ENCODE data around the gene CRELD1.

DNA sequence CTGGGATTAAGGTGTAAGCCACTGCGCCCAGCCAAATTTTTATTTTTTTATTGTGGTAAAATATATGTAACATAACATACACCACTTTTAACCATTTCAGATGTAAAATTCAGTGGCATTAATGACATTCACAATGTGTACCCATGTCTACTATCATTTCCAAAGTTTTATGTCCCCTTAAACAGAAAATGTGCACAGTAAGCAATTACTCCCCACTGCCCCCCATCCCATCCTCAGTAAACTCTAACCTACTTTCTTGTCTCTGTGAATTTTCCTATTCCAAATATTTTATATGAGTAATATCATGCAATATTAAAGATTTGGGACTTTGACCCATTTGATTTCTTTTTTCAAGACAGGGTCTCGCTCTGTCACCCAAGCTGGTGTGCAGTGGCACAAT lies 33.2 kb downstream of the CRELD1 start:
- TF ChIP-seq, protein P1, sequence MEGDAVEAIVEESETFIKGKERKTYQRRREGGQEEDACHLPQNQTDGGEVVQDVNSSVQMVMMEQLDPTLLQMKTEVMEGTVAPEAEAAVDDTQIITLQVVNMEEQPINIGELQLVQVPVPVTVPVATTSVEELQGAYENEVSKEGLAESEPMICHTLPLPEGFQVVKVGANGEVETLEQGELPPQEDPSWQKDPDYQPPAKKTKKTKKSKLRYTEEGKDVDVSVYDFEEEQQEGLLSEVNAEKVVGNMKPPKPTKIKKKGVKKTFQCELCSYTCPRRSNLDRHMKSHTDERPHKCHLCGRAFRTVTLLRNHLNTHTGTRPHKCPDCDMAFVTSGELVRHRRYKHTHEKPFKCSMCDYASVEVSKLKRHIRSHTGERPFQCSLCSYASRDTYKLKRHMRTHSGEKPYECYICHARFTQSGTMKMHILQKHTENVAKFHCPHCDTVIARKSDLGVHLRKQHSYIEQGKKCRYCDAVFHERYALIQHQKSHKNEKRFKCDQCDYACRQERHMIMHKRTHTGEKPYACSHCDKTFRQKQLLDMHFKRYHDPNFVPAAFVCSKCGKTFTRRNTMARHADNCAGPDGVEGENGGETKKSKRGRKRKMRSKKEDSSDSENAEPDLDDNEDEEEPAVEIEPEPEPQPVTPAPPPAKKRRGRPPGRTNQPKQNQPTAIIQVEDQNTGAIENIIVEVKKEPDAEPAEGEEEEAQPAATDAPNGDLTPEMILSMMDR (IDR thresholded peaks at IDR 0.05), result no peak
- no peak for TF ChIP-seq POLR2AphosphoS5 (IDR thresholded peaks at IDR 0.05)
- TF ChIP-seq EP300 (IDR thresholded peaks at IDR 0.05), result no peak
- TF ChIP-seq POLR2A (IDR thresholded peaks at IDR 0.05), result no peak

Data from sigmoid colon (tissue), 4 donors.